Kidney (tissue), 14 donors: ENCODE measurements around the gene LRCOL1. TPM values are rescaled to one million over a fixed set of nuclear protein-coding genes. Genes with fewer than 3 reads are reported as not detected.
A peak's percentile ranks its signal among the peaks of the same experiment; 100 is the strongest.

Experiments
- DNase-seq, 5 donors: peaks; one replicate each; pipeline ENCODE4 v3.0.0-alpha.2; 2013 to 2020
- FAIRE-seq: peaks from 2 replicates; lab custom pipeline; 2012; peaks lifted over from hg19 to GRCh38; lab: Jason Lieb, UNC
- H3K27ac ChIP-seq, 2 donors: one replicate each; pipeline ENCODE4 v1.7.0; 2013; ENCODE audit warnings: low read depth in 2 of 2, low read length in 2 of 2, inconsistent platforms in 1 of 2
- H3K27me3 ChIP-seq: one replicate; pipeline ENCODE4 v1.7.1; 2013; ENCODE audit warnings: low read length, inconsistent platforms; ENCODE audit not compliant: control insufficient read depth, insufficient read depth
- H3K36me3 ChIP-seq, 3 donors: one replicate each; pipeline versions ENCODE4 v1.7.0 to v1.7.1; 2013; ENCODE audit warnings: low read length in 3 of 3, control low read depth in 1 of 3, inconsistent platforms in 1 of 3; ENCODE audit not compliant: insufficient read depth in 3 of 3, control insufficient read depth in 2 of 3
- H3K4me1 ChIP-seq, 3 donors: one replicate each; pipeline versions ENCODE4 v1.7.0 to v1.7.1; 2013; ENCODE audit warnings: low read length in 3 of 3, inconsistent platforms in 1 of 3, low read depth in 1 of 3; ENCODE audit not compliant: control insufficient read depth in 2 of 3, insufficient read depth in 2 of 3
- H3K4me3 ChIP-seq, 3 donors: one replicate each; pipeline versions ENCODE4 v1.7.0 to v1.8.1; 2013; ENCODE audit warnings: low read length in 3 of 3, control low read depth in 1 of 3, inconsistent platforms in 1 of 3
- H3K9ac ChIP-seq, 3 donors: one replicate each; pipeline versions ENCODE4 v1.7.0 to v1.7.1; 2013; ENCODE audit warnings: low read length in 3 of 3, control low read depth in 1 of 3, inconsistent platforms in 1 of 3
- H3K9me3 ChIP-seq, 3 donors: one replicate each; pipeline versions ENCODE4 v1.7.0 to v1.7.1; 2013; ENCODE audit warnings: low read length in 3 of 3, control low read depth in 1 of 3, inconsistent platforms in 1 of 3; ENCODE audit not compliant: control insufficient read depth in 2 of 3, insufficient read depth in 1 of 3
- intact Hi-C: fragments of 100-400 bp; cut with DNase I; formaldehyde crosslinking; loops from one replicate; pipeline ENCODE4 v1.11.1; 2022
- polyA plus RNA-seq: library from polyadenylated mRNA; stranded (reverse); fragments of 350-450 nt; fragmentation: Illumina TruSeq; extraction: RNeasy Lipid Tissue Mini Kit (QIAGEN cat#74804); gene quantifications from one replicate; pipeline ENCODE4 v1.2.3, GENCODE V29; 2014; ENCODE audit warnings: low read depth, low replicate concordance; ENCODE audit not compliant: insufficient read depth
- total RNA-seq: library from RNA; stranded (reverse); fragmentation: NEBNext Ultra II Directional; extraction: Animal tissue kit (Norgen Biotek cat#: 25700); gene quantifications from one replicate; pipeline ENCODE4 v1.2.1, GENCODE V29; 2021
- TF ChIP-seq, protein P1 (sequence below): IDR thresholded peaks from 3 replicates; pipeline ENCODE4 v1.5.1; 2012; ENCODE audit warnings: mild to moderate bottlenecking, moderate library complexity, borderline replicate concordance; ENCODE audit not compliant: insufficient read depth; ENCODE audit errors: extremely low read depth
- donor health status: control.
- donor health status: control.
- donor health status: control.
- donor health status: control.
- donor health status: control.
- donor health status: DM: yes; HTN: yes; CAD: no.
- donor health status: Normal renal cell carcinoma (clear cell type).

Gene LRCOL1
- total and polyA plus RNA-seq, 2 donors from 2014 or later = 1.0 to 1.8 TPM

DNA sequence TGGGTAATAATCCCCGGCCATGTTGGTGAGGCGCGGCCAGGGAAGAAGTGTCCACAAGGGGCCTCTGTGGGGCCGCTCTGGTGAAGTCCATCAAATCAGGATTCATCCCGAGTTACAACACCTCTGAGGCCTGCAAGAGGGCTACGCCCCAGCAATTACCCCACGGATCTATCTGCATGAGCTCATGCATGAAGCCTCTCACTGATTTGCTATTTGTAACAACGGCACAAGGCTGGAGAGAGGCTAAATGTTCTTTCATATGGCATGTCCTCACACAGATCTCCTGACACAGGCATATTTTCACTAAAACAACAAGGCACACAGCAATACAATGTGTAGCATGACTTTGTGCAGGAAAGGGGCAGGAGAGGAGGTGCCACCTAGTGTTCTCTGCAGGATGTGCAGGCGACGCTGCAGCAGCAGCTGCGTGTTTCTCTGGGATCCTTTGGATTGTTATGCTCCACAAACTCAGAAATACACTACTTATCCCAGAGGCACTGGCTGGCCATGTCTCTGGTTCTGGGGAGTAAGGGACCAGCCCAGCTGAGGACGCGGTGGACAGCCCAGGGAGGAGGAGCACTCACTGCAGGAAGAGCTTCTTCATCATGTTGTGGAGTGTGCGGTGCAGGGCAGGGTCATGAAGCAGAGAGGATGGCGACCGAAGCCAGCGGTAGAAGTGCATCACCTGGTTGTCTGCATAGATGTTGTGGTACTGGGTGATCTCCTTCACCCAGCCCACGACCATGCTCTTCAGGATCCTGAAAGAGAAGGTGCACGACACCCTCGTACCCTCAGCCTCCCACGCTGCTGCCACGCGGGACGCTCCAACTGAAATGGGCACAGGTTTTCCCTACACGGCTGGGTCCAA is 28.4 kb upstream of the LRCOL1 start:
- H3K9ac ChIP-seq = no peak overlapping the region
- H3K9me3 ChIP-seq = no peaks in the 10 kb centered on the region
- H3K4me1 ChIP-seq = peaks cover 0 to 2% (median 0%) of the 10 kb centered on the region in 3 donors
- DNase-seq = peak in 4 of 5 donors; percentile 58 to 73 (median 66)
- no peak overlapping the region for H3K27ac ChIP-seq
- intact Hi-C loops = no loop called here
- no peak for FAIRE-seq
- no peak overlapping the region for H3K4me3 ChIP-seq
- peaks cover 2 to 19% (median 8%) of the 10 kb centered on the region in 3 donors for H3K36me3 ChIP-seq
- no peaks in the 10 kb centered on the region for H3K27me3 ChIP-seq
- TF ChIP-seq, protein P1, sequence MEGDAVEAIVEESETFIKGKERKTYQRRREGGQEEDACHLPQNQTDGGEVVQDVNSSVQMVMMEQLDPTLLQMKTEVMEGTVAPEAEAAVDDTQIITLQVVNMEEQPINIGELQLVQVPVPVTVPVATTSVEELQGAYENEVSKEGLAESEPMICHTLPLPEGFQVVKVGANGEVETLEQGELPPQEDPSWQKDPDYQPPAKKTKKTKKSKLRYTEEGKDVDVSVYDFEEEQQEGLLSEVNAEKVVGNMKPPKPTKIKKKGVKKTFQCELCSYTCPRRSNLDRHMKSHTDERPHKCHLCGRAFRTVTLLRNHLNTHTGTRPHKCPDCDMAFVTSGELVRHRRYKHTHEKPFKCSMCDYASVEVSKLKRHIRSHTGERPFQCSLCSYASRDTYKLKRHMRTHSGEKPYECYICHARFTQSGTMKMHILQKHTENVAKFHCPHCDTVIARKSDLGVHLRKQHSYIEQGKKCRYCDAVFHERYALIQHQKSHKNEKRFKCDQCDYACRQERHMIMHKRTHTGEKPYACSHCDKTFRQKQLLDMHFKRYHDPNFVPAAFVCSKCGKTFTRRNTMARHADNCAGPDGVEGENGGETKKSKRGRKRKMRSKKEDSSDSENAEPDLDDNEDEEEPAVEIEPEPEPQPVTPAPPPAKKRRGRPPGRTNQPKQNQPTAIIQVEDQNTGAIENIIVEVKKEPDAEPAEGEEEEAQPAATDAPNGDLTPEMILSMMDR = peak; percentile 67

DNA sequence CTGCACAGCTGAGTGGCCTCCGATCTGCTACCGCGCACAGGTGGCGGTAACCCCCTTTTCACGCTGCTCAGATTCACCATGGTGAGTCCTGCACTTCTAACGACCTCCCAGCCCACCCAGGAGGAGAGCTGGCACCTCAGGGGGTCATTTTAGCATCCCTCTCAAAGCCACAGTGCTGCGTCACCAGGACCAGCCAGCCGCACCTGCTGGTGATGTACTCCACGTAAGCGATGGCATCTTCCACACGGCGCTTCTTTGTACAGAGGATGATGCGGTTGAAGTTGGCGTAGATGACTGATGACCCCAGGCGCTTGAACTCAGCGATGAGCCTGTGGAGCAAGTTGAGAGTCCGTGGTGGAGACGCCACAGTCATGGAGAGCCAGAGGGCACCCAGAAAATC is 27.4 kb upstream of the LRCOL1 start:
- TF ChIP-seq, protein P1 = no peak
- H3K4me1 ChIP-seq = peaks cover 0 to 2% (median 0%) of the 10 kb centered on the region in 3 donors
- no peak for FAIRE-seq
- no peak for DNase-seq
- H3K27ac ChIP-seq = no peak overlapping the region
- H3K9me3 ChIP-seq = no peaks in the 10 kb centered on the region
- intact Hi-C loops = no loop called here
- H3K36me3 ChIP-seq = peaks cover 2 to 21% (median 8%) of the 10 kb centered on the region in 3 donors
- H3K27me3 ChIP-seq = no peaks in the 10 kb centered on the region
- no peak overlapping the region for H3K9ac ChIP-seq
- H3K4me3 ChIP-seq = no peak overlapping the region

DNA sequence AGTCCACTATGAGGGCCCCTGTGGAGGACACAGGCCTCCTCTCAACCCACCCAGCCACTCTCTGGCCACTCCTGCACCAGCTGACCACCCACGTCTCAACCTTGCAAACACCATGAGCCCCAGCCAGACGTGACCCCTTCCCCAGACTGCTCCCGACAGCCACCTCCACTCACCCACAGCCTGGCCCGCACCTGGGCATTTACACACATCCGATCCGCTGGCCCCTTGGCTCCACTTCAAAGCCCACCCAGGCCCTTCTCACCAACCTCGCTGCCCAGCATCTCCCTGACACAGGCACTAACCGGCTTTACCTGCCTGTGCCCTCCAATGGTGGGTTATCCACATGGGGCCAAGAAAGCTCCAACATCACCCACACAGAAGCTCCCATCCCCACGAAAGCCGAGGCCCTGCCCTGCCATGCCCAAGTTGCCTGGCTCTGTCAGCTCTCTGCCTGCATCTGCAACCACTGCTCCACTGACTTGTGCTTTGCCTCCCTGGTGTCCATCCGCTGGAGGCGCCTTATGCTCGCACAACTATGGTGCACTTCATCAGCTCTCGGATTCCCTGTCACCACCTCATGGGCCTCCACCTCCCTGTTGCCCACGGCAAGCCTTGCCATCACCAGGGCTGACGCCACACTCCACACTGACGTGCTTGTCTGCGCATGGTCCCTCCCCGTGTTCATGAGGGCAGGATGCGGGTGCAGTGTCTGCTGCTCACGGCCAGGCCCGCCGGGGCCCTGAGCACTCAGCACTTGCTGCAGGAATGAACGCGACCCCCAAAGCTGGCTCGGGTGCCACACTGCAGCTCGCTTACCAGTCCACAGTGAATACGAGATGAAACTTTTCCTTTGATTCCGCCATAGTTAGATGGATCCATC is 24.9 kb upstream of the LRCOL1 start:
- H3K9ac ChIP-seq = no peak overlapping the region
- peaks cover 0 to 2% (median 0%) of the 10 kb centered on the region in 3 donors for H3K9me3 ChIP-seq
- intact Hi-C loops = no loop called here
- FAIRE-seq = no peak
- H3K36me3 ChIP-seq = peaks cover 7 to 24% (median 16%) of the 10 kb centered on the region in 3 donors
- no peak overlapping the region for H3K27ac ChIP-seq
- H3K27me3 ChIP-seq = no peaks in the 10 kb centered on the region
- peaks cover 0 to 2% (median 0%) of the 10 kb centered on the region in 3 donors for H3K4me1 ChIP-seq
- TF ChIP-seq, protein P1 = no peak
- no peak overlapping the region for H3K4me3 ChIP-seq
- peak in 1 of 5 donors; percentile 63 for DNase-seq
